GM19238 (cell line): ENCODE measurements around the gene SPIRE2.
A peak's percentile ranks its signal among the peaks of the same experiment; 100 is the strongest.

Experiments
- DNase-seq: peaks from one replicate; pipeline ENCODE4 v3.0.0; 2011; ENCODE audit warnings: low spot score; ENCODE audit not compliant: insufficient read length

Gene SPIRE2

DNA sequence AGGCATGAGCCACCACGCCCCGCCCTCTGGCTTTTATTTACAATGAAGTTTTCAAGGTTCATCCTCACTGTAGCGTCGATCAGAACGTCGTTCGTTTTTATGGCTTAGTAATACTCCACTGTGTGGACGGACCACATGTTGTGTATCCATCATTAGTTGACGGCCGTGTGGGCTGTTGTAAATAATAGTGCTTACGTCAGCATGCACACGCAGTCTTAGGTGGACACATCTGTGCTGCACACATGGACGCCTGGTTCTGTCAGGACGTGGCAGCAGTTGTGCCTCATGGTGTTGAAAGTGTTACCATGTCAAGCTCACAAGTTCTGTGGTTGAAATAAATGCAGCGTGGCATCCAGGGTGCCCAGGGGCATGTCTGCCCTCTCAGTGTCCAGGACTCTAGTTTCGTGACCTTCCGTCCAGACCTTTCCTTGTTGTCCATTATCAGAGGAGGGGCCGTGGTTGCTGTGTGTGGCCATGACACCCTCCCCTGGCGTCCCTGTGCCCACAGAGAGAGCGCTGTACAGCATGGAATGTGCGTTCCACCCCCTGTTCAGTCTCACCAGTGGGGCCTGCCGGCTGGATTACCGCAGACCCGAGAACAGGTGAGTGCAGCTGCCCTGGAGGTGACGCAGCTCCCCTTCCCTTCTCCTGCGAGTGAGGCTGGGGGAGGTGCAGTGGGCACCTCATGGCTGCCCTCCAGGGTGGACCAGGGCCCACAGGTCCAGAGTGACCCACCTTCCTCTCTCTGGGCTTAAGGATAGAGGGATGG lies 67.4 kb downstream of the SPIRE2 start:
- DNase-seq, result no peak

DNA sequence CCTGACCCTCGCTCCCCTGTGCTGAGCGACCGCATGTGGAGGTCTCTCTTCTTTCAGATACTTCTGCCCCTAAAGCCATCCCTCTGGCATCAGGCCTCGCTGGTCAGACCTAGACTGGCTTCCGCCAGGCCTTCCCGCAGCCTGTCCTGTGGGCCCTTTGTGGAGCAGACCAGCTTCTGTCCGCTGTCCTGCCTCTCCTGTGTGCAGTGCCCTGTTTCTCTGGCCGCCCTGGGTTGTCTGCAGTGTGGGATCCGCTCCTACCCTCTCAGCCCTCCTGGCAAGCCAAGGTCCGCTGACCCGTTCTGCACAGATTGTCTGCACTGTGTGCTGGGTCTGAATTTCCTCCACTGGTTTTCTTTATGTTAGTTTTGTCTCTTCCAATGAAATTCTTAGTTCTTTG lies 68.9 kb downstream of the SPIRE2 start:
- DNase-seq, result no peak

GRCh38 chr16:89898201-89898967 lies 70.1 kb downstream of the SPIRE2 start:
- DNase-seq, result no peak

DNA sequence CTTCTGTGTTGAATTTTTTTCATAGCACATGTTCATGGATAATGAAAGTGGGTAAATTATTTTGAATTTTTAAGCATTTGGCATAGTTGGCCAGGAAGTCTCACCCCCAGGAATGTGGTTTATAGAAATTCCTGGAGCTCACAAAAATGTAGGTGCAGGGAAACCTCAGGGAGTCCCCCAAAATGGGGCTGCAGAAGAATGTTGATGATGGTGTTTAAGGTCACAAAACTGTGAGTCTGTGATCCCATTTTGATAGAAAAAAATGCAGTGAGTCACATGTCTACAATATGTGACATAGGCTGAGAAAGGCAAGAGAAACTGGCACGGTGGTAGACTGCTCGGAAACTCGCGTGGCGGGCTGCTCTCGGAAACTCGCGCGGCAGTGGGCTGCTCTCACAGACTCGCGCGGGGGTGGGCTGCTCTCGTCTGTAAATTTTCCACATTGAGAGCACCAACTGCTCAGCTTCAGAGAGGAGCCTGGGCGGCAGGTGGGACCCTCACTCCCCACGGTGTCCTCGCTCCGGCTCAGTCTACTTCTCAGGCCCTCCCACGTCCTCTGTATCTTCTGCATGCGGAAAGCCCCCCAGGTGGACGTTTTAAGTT lies 71.7 kb downstream of the SPIRE2 start:
- DNase-seq, result no peak

DNA sequence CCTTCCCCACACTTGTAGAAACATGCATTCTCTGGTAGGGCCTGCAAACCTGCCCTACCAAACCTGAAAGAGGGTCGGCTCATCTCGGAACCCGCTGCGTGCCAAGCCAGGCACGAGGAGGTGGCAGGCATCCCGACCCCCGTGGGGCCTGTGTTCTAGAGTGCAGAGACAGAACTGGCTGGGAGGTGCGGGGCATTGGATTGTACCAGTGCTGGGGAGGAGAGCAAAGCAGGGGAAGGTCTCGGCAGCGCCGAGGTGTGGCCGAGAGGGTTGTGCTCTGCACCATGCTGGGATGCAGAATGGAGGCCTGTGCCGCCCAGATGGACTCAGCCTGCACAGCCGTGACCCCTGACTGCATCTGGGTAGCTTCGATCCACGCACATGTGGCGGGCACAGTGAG lies 72.6 kb downstream of the SPIRE2 start:
- DNase-seq, result no peak

- DNase-seq, result no peak
These were observed 74.7 kb downstream of the SPIRE2 start for GRCh38 chr16:89902980-89903379.

DNA sequence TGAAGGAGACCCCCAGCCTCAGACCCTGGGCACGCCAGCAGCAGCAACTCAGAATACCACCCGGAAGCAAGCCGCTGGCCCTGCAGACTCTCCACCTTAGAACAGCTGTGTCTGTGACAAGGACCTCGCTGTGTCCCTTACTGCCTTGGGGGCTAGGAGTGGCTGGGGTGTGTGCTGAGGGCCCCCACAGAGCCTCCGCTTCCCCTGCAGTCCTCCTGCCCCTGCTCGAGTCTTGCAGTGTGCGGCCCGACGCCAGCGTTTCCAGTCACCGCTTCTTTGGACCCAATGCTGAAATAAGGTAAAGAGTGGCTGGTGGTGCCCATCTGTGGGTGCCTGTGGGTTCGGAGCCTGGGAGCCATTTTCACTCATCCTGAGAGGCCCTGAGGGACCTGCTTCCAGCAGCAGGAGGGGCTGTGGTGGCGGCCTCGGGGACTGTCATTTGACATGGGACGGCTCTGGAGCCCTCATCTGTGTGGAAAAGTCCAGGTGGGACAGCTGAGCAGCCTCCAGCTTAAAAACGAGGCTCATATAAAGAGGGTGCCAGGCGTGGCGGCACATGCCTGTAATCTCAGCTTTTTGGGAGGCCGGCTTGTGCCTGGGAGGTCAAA lies 75.7 kb downstream of the SPIRE2 start:
- no peak for DNase-seq

GRCh38 chr16:89904606-89905510 lies 76.6 kb downstream of the SPIRE2 start:
- DNase-seq, result no peak

- no peak for DNase-seq
These were observed 77.3 kb downstream of the SPIRE2 start for GRCh38 chr16:89905511-89906139.

- DNase-seq, result no peak
These were observed 78.1 kb downstream of the SPIRE2 start for GRCh38 chr16:89906140-89907025.

GRCh38 chr16:89907055-89907814 lies 79.0 kb downstream of the SPIRE2 start:
- DNase-seq, result no peak

- no peak for DNase-seq
These were observed 80.0 kb downstream of the SPIRE2 start for GRCh38 chr16:89908236-89908635.

DNA sequence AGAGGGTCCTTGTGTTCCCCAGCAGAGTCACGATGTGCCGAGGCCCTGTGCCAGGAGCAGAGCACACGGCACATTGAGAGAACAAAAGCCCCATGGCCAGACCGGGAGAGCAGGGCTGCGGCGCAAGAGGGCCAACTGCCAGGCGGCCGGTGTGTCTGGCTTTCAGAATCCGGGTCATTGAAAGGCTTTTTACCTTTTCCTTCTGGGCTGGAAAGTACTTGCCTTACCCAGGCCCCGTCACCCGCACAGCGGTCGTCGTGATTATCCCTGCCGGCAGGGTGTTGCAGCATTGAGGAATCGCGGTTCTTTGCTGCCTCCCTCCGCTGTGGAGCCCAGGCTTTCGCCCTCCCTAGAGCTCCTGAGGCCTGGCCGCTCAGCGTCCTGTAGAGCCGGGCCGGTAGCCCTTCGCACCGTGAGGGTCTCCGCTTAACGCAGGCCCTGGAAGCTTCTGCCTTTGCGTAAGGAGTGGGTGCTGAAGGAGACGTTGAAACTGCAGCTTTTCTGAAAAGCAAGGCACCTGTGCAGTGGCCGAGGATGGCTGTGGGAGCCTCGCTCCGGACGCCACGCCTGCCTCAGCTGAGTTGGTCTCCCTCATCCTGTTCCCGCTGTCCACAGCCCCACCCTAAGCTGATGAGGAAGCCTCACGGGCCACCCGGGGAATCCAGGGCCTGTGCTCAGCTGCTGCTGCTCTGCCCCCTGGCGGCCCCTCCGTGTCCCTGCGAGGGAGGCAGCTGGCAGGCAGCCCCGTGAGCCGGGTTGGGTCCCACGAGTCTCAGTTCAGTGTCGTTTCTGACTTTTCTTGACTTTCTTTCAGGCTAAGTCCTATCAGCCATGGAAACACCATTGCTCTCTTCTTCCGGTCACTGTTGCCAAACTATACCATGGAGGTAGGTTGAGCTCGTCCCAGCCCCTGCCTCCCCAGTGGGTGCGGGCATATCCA lies 81.8 kb downstream of the SPIRE2 start:
- peak; percentile 80 for DNase-seq

DNA sequence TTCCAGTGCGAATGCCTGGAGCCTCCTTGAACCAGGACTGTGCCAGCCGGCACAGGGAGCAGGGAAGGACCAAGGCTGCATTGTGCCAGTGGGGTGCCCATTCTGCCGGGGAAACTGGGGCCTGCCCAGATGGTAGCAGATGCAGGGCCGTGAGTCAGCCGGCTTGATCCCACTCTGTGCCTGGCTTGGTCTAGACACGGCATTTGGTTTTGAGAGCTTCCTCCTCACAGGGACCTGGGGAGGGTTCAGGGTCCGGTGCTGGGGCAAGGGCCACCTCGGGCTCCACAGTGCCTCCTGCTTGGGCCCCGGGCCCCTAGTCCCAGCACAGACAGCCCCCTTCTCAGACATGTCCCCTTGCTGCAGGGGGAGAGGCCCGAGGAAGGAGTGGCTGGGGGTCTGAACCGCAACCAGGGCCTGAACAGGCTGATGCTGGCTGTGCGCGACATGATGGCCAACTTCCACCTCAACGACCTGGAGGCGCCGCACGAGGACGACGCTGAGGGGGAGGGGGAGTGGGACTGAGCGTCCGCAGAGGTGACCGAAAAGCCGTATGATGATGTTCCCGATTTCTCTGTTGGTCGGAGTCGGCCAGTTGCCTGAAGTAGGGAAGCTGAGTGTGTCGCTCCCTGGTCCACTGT lies 82.6 kb downstream of the SPIRE2 start:
- no peak for DNase-seq

- no peak for DNase-seq
These were observed 83.1 kb downstream of the SPIRE2 start for GRCh38 chr16:89911375-89911774.

DNA sequence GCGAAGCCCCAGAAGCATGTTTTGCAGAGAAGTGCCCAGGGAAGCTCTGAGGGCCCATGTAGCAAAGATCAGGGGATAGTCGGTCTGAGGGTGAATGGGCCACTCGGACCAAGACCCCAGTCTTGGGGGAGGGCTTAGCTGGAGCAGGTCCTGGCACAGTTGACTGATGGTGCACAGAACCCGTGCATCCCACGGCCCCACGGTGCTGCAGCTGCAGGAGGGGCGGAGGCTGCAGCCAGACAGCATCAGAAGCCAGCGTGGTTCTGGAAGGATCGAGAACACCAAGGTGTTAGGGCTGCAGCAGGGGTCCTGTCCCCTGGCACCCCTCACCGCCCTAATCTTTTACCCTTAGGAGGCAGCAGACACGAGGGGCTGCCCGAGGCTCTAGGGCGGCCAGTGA lies 83.9 kb downstream of the SPIRE2 start:
- no peak for DNase-seq

DNA sequence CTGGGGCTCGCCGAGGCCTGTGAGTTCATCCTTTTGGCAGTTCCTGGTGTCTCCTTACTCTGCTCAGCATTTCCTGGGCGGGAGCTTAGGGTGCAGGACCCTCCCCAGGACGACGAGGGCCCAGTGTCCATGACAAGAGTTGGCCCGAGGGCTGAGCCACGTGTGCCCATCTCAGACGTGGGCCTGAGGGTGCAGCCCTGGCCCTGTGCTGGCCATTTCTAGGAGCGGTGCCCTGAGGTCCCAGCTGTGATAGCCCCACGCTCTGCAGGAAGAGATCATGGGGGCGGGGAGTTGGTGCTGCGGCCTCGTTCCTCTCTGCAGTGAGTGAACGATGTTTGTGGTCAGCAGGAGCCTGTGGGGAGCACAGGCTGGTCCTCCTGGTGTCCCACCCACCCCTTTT lies 84.4 kb downstream of the SPIRE2 start:
- no peak for DNase-seq
